Stimulated activated naive CD8-positive, alpha-beta T cell treated with anti-CD3 and anti-CD28 coated beads, Interleukin-15, amount 100 ng/mL, for 72 hours (primary cell): Measurements from ENCODE around the gene SCGB2B2.
"Not testable (repeated sequence)": the region's sequence is repeated elsewhere in the genome, so short reads cannot be mapped to it uniquely, and the experiment has no call there.

Experiments
- ATAC-seq: fragments of 150-1000 bp; cut with Tn5 transposase; 2 replicates; pipeline ENCODE4 v1.10.0; 2021; ENCODE audit warnings: mild to moderate bottlenecking, moderate library complexity
- DNase-seq, 2 donors: peaks; one replicate each; pipeline ENCODE4 v3.0.0; 2021 to 2022
- H3K27ac Mint-ChIP-seq, 2 donors: one replicate each; pipeline ENCODE4 v1.8.0; 2022; ENCODE audit warnings: mild to moderate bottlenecking in 2 of 2, mixed read lengths in 2 of 2, moderate library complexity in 2 of 2
- H3K27me3 Mint-ChIP-seq: one replicate; pipeline ENCODE4 v1.8.0; 2022; ENCODE audit warnings: mixed read lengths
- H3K4me1 Mint-ChIP-seq: one replicate; pipeline ENCODE4 v1.8.0; 2022; ENCODE audit warnings: mild to moderate bottlenecking, mixed read lengths
- H3K4me3 Mint-ChIP-seq, 2 donors: one replicate each; pipeline ENCODE4 v1.8.0; 2022; ENCODE audit warnings: mild to moderate bottlenecking in 2 of 2, mixed read lengths in 2 of 2, moderate library complexity in 1 of 2
- H3K9me3 Mint-ChIP-seq, 2 donors: one replicate each; pipeline ENCODE4 v1.8.0; 2022; ENCODE audit warnings: mixed read lengths in 2 of 2

The SCGB2B2 gene, protein sequence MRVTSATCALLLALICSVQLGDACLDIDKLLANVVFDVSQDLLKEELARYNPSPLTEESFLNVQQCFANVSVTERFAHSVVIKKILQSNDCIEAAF

DNA sequence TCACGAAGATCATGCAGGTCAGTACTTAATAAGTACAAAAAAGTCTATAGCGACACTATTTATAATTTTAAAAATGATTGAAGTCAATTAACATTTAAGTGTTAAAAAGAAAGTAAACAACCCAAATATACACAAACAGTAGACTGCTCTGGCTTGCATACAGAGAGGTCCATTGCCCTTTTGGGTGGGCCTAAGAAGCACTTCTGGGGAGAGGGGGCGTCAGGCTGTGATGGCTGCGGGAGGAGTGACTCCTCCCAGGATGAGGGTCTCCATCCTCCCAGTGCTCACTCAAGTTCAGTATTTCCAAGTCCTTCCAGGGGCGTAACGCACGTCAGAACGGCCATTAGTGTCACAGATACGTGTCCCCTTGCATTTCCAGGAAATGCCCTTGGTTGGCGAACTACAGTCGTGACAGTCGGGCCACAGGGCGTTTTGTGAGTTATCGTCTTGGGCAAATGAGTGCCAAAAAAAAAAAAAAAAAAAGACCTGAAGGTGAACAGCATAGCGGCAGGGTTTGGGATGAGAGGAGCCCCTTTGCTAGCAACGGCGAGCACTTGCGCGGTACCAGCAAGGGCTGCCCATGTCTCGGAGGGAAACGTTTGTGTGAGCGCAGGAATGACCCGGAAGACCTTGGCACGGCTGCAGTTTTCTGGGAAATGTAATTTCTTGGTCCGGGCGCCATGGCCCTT, at the start of gene SCGB2B2:
SCGB2B2 (minus strand) TSS at position 463 of the 689 bp plus-strand sequence. CDS start 82,596 bp downstream, outside the sequence.
- no peak for DNase-seq
- no peaks in the 10 kb centered on the region for H3K27me3 Mint-ChIP-seq
- peak; percentile 79 for ATAC-seq
- peak within 1 kb of the TSS; percentile 88 to 96 for H3K4me3 Mint-ChIP-seq
- H3K9me3 Mint-ChIP-seq, result peaks cover 16 to 18% of the 10 kb centered on the region in 2 donors
- H3K27ac Mint-ChIP-seq, result peak within 1 kb of the TSS; percentile 98 to 100
- H3K4me1 Mint-ChIP-seq, result peaks cover 21% of the 10 kb centered on the region

DNA sequence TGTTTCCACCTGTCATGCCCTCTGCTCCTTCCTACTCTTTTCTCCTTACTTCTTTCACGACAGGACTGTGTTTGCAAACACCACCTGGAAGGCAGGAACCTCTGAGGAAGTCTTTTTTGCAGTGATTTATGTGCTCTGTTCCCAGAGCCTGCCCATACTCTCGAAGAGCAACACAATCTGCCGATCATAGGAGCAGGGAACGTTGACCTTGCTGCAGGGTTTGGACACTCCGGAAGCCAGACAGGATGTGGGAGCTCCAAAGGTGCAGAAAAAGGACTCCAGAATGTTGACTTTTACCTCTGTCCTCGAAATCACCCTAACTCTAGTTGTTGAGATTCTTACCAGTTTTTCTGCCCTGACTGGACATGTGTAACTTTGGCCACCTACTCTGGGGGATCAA, 48.4 kb upstream of the SCGB2B2 start:
- Mint-ChIP-seq H3K27me3 (peaks cover 34% of the 10 kb centered on the region), H3K4me1 (no peaks in the 10 kb centered on the region), H3K27ac (no peak overlapping the region), H3K4me3 (no peak overlapping the region), H3K9me3 (no peaks in the 10 kb centered on the region)
- no peak for ATAC-seq
- DNase-seq, result no peak

DNA sequence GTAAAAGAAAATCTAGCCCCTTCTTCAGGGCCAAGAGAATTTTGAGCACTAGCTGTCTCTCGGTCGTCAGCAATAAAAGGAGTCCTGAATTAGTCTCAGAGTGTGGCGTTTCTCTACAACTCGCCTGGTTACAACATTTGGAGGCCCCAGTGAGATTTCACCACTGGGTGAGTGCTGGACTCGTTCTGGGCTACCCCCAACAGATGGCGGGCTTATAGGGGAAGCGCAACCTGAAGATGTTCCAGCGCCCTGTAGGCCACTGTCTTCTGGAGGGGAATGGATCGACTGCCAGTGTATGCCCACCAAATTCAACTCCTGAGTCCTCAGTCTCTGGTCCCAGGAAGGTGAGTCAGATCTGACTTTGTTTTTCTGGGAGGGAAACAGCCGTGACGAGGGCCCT, 45.4 kb upstream of the SCGB2B2 start:
- Mint-ChIP-seq H3K4me3 (no peak overlapping the region), H3K27ac (no peak overlapping the region), H3K4me1 (no peaks in the 10 kb centered on the region), H3K9me3 (no peaks in the 10 kb centered on the region), H3K27me3 (peaks cover 42% of the 10 kb centered on the region)
- DNase-seq, result no peak
- ATAC-seq, result no peak

DNA sequence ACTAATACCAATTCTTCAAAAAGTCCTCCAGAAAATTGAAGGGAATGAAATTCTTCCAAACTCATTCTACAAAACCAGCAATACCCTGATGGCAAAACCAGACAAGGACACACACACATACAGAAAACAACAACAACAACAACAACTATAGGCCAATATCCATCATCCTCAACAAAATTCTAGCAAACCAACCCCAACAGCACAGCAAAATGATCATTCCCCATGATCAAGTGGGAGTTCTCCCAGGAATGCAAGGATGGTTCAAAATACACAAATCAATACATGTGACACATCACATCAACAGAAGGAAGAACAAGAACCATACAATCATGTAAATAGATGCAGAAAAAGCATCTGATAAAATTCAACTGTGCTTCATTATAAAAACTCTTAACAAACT, 38.4 kb upstream of the SCGB2B2 start:
- H3K4me1 Mint-ChIP-seq, result peaks cover 6% of the 10 kb centered on the region
- H3K27ac Mint-ChIP-seq, result no peak overlapping the region
- ATAC-seq (no peak), DNase-seq (no peak)
- H3K4me3 Mint-ChIP-seq, result no peak overlapping the region
- H3K9me3 Mint-ChIP-seq, result peaks cover 20 to 35% of the 10 kb centered on the region in 2 donors
- peaks cover 40% of the 10 kb centered on the region for H3K27me3 Mint-ChIP-seq

DNA sequence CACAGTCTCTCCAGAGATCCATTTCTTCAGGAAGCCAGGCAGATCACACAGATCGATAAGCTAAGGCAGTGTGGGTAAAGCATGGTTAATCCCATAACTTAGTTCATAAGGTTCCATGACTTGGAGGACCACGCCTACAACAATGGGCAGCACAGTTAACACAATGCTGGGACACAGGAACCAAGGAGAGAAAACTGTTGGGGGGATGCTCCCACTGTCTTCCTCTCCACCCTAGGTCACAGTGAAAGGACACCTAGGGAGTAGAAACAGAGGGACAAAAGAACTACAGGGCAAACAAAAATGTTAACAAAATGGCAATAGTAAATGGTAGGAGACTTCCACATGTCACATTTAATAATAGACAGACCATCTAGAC, 36.3 kb upstream of the SCGB2B2 start:
- peaks cover 6% of the 10 kb centered on the region for H3K4me1 Mint-ChIP-seq
- peaks cover 48% of the 10 kb centered on the region for H3K27me3 Mint-ChIP-seq
- no peak overlapping the region for H3K27ac Mint-ChIP-seq
- peaks cover 20 to 35% of the 10 kb centered on the region in 2 donors for H3K9me3 Mint-ChIP-seq
- no peak for ATAC-seq
- DNase-seq, result no peak
- no peak overlapping the region for H3K4me3 Mint-ChIP-seq

DNA sequence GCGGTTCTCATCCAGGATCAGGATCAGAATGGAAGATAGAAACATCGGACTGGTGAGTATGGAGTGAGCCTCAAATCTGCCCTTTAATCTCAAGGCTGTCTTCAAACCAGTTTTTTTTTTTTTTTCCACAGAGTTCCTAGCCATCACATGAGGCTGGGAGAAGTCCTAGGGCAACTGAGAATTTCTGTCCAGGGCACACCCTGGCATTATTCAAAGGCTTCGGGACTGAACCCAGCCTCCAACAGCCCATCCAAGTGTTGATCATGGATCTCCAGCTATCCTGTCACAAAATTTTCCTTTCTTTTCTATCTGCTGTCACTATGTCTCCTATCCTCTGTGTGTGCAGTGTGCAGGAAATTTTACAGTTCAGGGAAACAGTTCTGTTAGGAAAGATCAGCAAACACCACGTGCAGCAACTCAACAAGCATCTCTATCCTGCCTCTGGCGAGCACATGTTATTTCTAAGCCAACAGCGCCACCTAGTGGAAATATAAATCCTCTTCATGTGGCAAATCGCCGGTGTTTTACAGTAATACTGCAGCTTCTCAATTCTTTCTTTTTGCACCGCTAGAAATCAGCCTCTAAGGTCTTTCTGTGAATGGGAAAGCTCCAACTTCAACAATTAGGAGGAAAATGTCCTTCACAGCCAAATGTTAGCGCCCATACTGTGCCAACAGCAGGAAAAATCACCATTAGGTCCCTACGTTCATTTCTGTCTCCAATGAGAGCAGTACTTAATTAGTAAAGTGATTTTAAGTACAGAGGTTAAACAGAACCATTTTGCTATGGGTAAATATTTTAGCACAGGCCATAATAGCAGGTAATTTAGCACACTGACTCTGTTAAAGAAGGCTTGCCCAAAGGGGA, 35.7 kb upstream of the SCGB2B2 start:
- DNase-seq (peak; percentile 59 to 62), ATAC-seq (peak; percentile 72)
- Mint-ChIP-seq H3K4me3 (no peak overlapping the region), H3K9me3 (peaks cover 20 to 35% of the 10 kb centered on the region in 2 donors), H3K27ac (no peak overlapping the region), H3K4me1 (peaks cover 6% of the 10 kb centered on the region), H3K27me3 (peaks cover 42% of the 10 kb centered on the region)

DNA sequence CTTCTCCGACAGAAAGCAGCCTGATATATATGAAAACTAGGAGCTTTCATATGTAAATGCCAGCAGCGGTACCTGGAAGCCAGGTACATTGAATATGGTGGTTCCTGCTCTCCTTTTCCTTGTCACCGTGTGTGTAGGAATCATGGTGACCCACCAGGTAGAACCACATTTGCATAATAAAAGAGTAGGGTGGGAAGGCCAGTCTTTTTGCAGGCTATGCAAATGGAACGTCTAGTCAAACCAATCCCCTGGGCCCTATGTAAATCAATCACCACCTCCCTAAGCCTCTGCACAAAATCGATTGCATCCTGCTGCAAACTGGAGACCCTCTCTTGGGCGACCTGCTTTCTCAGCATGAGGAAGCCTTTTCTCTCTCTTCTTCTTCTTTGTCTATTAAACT, 34.9 kb upstream of the SCGB2B2 start:
- peaks cover 6% of the 10 kb centered on the region for H3K4me1 Mint-ChIP-seq
- ATAC-seq (no peak), DNase-seq (no peak)
- peaks cover 36% of the 10 kb centered on the region for H3K27me3 Mint-ChIP-seq
- no peak overlapping the region for H3K27ac Mint-ChIP-seq
- no peak overlapping the region for H3K4me3 Mint-ChIP-seq
- peaks cover 20 to 35% of the 10 kb centered on the region in 2 donors for H3K9me3 Mint-ChIP-seq

DNA sequence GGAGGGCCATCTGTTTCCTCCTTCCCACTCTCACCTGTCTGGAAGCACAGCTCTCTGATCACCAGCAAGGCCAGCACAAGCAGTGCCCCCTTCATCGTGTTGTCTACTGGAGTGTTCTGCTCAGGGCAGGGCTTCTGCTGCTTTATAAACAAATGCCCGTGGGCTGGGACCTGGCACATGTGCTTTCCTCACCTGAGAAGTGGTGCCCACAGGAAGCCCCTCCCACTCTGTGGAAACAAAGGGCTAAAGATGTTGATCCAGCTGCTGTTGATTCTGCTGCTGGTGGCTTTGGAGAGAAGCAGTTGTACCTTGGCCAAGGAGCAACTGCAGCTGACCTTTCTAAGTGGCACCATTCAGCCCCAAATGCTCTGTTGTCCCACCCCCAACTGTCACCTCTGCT, 30.7 kb upstream of the SCGB2B2 start:
- ATAC-seq (no peak), DNase-seq (no peak)
- Mint-ChIP-seq H3K4me1 (peaks cover 4% of the 10 kb centered on the region), H3K27me3 (peaks cover 50% of the 10 kb centered on the region), H3K9me3 (peaks cover 6 to 27% of the 10 kb centered on the region in 2 donors), H3K27ac (no peak overlapping the region), H3K4me3 (no peak overlapping the region)

DNA sequence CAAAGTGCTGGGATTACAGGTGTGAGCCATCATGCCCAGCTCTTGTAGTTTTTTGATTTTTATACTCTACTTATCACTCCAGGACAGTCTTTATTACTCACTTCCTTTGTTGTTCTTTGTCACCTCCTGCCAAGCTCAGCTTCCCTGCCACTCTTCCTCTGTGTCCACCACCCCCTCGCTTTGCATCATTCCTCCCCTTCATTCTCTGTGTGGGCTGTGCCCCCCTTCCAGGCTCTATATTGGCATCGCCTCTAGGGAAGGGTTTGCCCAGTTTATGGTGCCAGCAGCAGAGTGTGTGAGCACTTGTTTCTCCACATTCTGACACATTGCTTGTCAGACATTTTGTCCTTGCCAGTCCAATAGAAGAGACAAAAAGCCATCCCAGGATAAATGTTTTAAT, 15.6 kb upstream of the SCGB2B2 start:
- Mint-ChIP-seq H3K4me1 (no peaks in the 10 kb centered on the region), H3K27ac (peak overlapping the region in 1 of 2 donors; percentile 11), H3K9me3 (peaks cover 29 to 33% of the 10 kb centered on the region in 2 donors), H3K4me3 (no peak overlapping the region), H3K27me3 (peaks cover 16% of the 10 kb centered on the region)
- no peak for DNase-seq
- ATAC-seq, result no peak

DNA sequence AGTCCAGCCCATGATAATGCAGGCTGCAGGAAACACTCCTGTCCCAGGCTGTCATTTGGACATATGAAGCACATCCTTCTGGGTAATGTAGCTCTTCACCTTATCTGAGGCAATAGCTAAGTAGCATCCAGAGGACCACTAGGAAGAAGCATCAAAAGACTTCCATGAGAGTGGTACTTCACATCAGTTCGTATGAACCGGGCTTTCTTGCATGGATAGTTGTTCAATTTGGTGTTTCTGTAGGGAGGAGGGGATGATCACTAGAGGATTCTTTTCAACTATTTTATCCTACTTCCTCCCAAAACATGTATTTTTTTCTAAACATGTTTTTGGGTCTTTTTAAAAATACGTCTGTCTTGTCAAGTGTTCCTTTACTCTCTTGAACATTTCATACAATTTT, 13.4 kb upstream of the SCGB2B2 start:
- no peak overlapping the region for H3K4me3 Mint-ChIP-seq
- ATAC-seq (no peak), DNase-seq (no peak)
- peaks cover 16% of the 10 kb centered on the region for H3K27me3 Mint-ChIP-seq
- peaks cover 47 to 51% of the 10 kb centered on the region in 2 donors for H3K9me3 Mint-ChIP-seq
- no peaks in the 10 kb centered on the region for H3K4me1 Mint-ChIP-seq
- H3K27ac Mint-ChIP-seq, result no peak overlapping the region

DNA sequence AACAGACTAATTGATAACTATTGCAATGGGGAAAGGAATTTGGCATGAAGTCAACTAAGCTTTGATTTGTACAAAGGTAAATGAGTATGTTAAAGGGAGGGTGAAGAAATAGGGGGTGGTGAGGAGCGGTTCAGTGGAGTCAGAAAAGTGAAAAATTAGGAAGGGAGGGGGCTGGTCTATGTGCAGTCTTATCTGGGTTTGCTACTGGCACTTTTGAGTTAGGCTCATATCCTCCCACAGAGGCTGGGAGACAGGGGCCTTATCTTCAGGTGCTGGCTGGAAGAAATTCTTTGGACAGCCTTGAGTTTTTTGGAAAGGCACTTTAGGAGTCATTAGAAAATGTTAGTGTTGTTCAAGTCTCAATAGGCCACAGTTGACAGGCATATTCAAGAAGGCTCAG, 11.6 kb upstream of the SCGB2B2 start:
- Mint-ChIP-seq H3K9me3 (peaks cover 54 to 66% of the 10 kb centered on the region in 2 donors), H3K4me1 (no peaks in the 10 kb centered on the region), H3K4me3 (no peak overlapping the region), H3K27me3 (peaks cover 16% of the 10 kb centered on the region), H3K27ac (no peak overlapping the region)
- ATAC-seq, result no peak
- no peak for DNase-seq

DNA sequence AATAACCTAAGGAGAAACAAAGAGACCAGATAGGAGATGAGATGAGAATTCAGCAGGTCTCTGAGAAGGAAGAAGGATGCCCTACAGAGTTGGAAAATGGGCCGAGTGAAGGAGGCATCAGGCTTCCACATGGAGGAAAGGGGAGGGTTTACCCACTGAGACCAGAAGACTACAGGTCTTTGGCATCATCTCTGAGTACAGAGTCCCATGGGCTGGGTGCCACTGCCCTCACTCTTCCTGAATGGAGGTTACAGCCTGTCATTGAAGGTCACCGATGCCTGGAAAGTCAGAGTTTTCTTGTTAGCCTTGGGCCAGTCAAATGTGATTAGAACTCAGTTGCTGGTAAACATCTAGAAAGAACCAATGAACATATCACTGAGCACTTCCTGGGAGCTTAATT, 10.4 kb upstream of the SCGB2B2 start:
- peaks cover 10% of the 10 kb centered on the region for H3K27me3 Mint-ChIP-seq
- H3K4me3 Mint-ChIP-seq, result no peak overlapping the region
- no peak for ATAC-seq
- no peak overlapping the region for H3K27ac Mint-ChIP-seq
- H3K9me3 Mint-ChIP-seq, result peaks cover 58 to 74% of the 10 kb centered on the region in 2 donors
- no peaks in the 10 kb centered on the region for H3K4me1 Mint-ChIP-seq
- no peak for DNase-seq

DNA sequence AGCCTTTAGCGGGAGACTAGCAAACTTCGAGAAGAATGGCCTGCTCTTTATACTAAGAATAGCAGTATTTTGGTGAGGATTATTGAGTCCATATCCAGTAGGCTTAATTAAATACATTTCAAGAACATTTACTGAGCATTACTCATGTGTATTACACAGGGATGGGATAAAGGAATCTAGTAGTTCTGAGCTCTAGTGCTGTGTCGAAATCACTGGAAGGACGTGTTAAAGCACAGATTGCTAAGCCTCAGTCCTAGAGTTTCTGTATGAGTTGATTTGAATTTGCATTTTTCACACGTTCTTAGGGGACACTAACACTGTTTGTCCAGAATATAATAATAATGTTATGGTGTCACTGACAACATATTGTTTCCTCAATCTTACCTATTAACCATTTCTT, 9.5 kb upstream of the SCGB2B2 start:
- ATAC-seq, result no peak
- peaks cover 50 to 65% of the 10 kb centered on the region in 2 donors for H3K9me3 Mint-ChIP-seq
- no peaks in the 10 kb centered on the region for H3K4me1 Mint-ChIP-seq
- no peak overlapping the region for H3K27ac Mint-ChIP-seq
- no peak overlapping the region for H3K4me3 Mint-ChIP-seq
- H3K27me3 Mint-ChIP-seq, result peaks cover 5% of the 10 kb centered on the region
- no peak for DNase-seq

DNA sequence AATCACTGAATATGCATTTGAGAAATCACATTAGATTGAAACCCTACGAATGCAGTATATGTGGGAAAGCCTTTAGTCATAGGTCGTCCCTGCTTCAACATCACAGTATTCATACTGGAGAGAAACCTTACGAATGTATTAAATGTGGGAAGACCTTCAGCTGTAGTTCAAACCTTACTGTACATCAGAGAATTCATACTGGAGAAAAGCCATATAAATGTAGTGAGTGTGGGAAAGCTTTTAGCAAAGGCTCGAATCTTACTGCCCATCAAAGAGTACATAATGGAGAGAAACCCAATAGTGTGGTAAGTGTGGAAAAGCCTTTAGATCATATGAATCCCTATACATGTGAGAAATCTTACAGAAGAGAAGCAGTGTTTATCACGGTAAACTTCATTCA, 8.3 kb upstream of the SCGB2B2 start:
- H3K4me3 Mint-ChIP-seq, DNase-seq, H3K4me1 Mint-ChIP-seq, ATAC-seq, H3K27me3 Mint-ChIP-seq, H3K27ac Mint-ChIP-seq: not testable (repeated sequence)
- peaks cover 51 to 66% of the 10 kb centered on the region in 2 donors for H3K9me3 Mint-ChIP-seq

DNA sequence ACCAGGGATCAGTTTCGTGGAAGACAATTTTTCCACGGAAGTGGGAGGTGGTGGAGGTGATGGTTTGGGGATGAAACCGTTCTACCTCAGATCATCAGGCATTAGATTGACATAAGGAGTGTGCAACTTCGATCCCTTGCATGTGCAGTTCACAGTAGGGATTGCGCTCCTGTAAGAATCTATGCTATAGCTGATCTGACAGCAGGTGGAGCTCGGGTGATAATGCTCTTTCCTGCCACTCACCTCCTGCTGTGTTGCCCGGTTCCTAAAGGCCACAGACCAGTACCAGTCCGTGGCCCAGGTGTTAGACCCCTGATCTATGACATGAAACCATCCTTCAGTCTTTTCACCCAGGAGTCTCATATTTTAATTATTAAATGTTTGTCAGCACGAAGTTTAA, 4.5 kb upstream of the SCGB2B2 start:
- Mint-ChIP-seq H3K27ac (no peak overlapping the region), H3K9me3 (peaks cover 36 to 52% of the 10 kb centered on the region in 2 donors), H3K4me3 (no peak overlapping the region), H3K27me3 (no peaks in the 10 kb centered on the region), H3K4me1 (peaks cover 18% of the 10 kb centered on the region)
- no peak for DNase-seq
- no peak for ATAC-seq

DNA sequence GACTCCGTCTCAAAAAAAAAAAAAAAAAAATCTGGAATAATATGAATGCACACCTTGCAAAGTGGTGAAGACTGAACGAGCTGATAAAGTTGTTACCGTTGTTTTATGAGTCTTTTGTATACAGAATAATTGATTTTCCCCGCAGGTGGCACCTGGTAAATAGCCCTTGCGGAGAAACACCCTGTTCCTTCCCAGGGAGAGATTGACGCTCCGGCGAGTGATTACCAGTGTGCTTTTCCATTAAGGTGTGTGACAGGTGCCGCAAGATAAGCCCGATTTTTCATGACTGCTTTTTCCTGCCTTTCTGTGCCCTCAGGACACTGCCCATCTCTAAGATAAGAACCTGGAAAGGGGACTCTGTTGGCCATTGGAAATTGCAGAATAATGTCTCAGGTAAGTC, 1.5 kb upstream of the SCGB2B2 start:
- H3K4me1 Mint-ChIP-seq, result peaks cover 21% of the 10 kb centered on the region
- peak overlapping the region; percentile 98 to 100 for H3K27ac Mint-ChIP-seq

More for the DNA sequence above, 1.5 kb upstream of the SCGB2B2 start:
- DNase-seq (no peak), ATAC-seq (no peak)
- Mint-ChIP-seq H3K9me3 (peaks cover 24 to 26% of the 10 kb centered on the region in 2 donors), H3K27me3 (no peaks in the 10 kb centered on the region), H3K4me3 (peak overlapping the region; percentile 88 to 96)
